ENCODE measurements around the gene DRD1.

DRD1 gene

GRCh38 chr5:175472378-175472777, 28.4 kb upstream of the DRD1 start:
- no peak overlapping the region for H3K27ac ChIP-seq
- H3K9me3 ChIP-seq (ENCODE audit: low read depth, low read length), result no peaks in the 10 kb centered on the region; the same call in 1 of the 2 replicates
- H3K4me3 ChIP-seq, result no peak overlapping the region
- H3K9ac ChIP-seq (ENCODE audit: insufficient read length), result no peak overlapping the region
- no peaks in the 10 kb centered on the region for H3K36me3 ChIP-seq (ENCODE audit: insufficient read depth, low read length)
- no peak for TF ChIP-seq EZH2 (IDR thresholded peaks at IDR 0.05)
- TF ChIP-seq FOXP2 (optimal IDR thresholded peaks at IDR 0.05; ENCODE audit: control extremely low read depth, extremely low read length, insufficient read depth), result no peak
- TF ChIP-seq POLR2AphosphoS5 (IDR thresholded peaks at IDR 0.05; ENCODE audit: borderline replicate concordance, low read depth, low read length), result no peak
- DNase-seq (ENCODE audit: low read depth, low spot score), result no peak

- DNase-seq (ENCODE audit: low read depth, low spot score), result no peak
- TF ChIP-seq FOXP2 (optimal IDR thresholded peaks at IDR 0.05; ENCODE audit: control extremely low read depth, extremely low read length, insufficient read depth) (no peak), EZH2 (IDR thresholded peaks at IDR 0.05) (no peak), POLR2AphosphoS5 (IDR thresholded peaks at IDR 0.05; ENCODE audit: borderline replicate concordance, low read depth, low read length) (no peak)
Observed at GRCh38 chr5:175471628-175472027, 27.6 kb upstream of the DRD1 start.

GRCh38 chr5:175471196-175471595, 27.2 kb upstream of the DRD1 start:
- Histone ChIP-seq H3K9ac (ENCODE audit: insufficient read length) (no peak overlapping the region), H3K9me3 (ENCODE audit: low read depth, low read length) (no peaks in the 10 kb centered on the region; the same call in 1 of the 2 replicates), H3K36me3 (ENCODE audit: insufficient read depth, low read length) (no peaks in the 10 kb centered on the region), H3K4me3 (no peak overlapping the region), H3K27ac (no peak overlapping the region)
- DNase-seq (ENCODE audit: low read depth, low spot score), result no peak
- TF ChIP-seq POLR2AphosphoS5 (IDR thresholded peaks at IDR 0.05; ENCODE audit: borderline replicate concordance, low read depth, low read length) (no peak), FOXP2 (optimal IDR thresholded peaks at IDR 0.05; ENCODE audit: control extremely low read depth, extremely low read length, insufficient read depth) (no peak)

More at GRCh38 chr5:175471628-175472027, 27.6 kb upstream of the DRD1 start:
- Histone ChIP-seq H3K27ac (no peak overlapping the region), H3K9me3 (ENCODE audit: low read depth, low read length) (no peaks in the 10 kb centered on the region; the same call in 1 of the 2 replicates), H3K36me3 (ENCODE audit: insufficient read depth, low read length) (no peaks in the 10 kb centered on the region), H3K4me3 (no peak overlapping the region), H3K9ac (ENCODE audit: insufficient read length) (no peak overlapping the region)

- Histone ChIP-seq H3K4me3 (no peak overlapping the region), H3K27ac (no peak overlapping the region), H3K9me3 (ENCODE audit: low read depth, low read length) (no peaks in the 10 kb centered on the region; the same call in 1 of the 2 replicates), H3K36me3 (ENCODE audit: insufficient read depth, low read length) (no peaks in the 10 kb centered on the region), H3K9ac (ENCODE audit: insufficient read length) (no peak overlapping the region)
- no peak for DNase-seq (ENCODE audit: low read depth, low spot score)
- TF ChIP-seq FOXP2 (optimal IDR thresholded peaks at IDR 0.05; ENCODE audit: control extremely low read depth, extremely low read length, insufficient read depth), result no peak
- no peak for TF ChIP-seq EZH2 (IDR thresholded peaks at IDR 0.05)
- no peak for TF ChIP-seq POLR2AphosphoS5 (IDR thresholded peaks at IDR 0.05; ENCODE audit: borderline replicate concordance, low read depth, low read length)
Observed at GRCh38 chr5:175470781-175471180, 26.8 kb upstream of the DRD1 start.

GRCh38 chr5:175469916-175470315, 25.9 kb upstream of the DRD1 start:
- H3K27ac ChIP-seq, result no peak overlapping the region
- no peak overlapping the region for H3K4me3 ChIP-seq
- DNase-seq (ENCODE audit: low read depth, low spot score), result no peak
- no peak for TF ChIP-seq FOXP2 (optimal IDR thresholded peaks at IDR 0.05; ENCODE audit: control extremely low read depth, extremely low read length, insufficient read depth)
- TF ChIP-seq EZH2 (IDR thresholded peaks at IDR 0.05), result no peak
- TF ChIP-seq POLR2AphosphoS5 (IDR thresholded peaks at IDR 0.05; ENCODE audit: borderline replicate concordance, low read depth, low read length), result no peak
- H3K9me3 ChIP-seq (ENCODE audit: low read depth, low read length), result no peaks in the 10 kb centered on the region; the same call in 1 of the 2 replicates
- H3K36me3 ChIP-seq (ENCODE audit: insufficient read depth, low read length), result no peaks in the 10 kb centered on the region
- H3K9ac ChIP-seq (ENCODE audit: insufficient read length), result no peak overlapping the region

- H3K36me3 ChIP-seq (ENCODE audit: insufficient read depth, low read length), result no peaks in the 10 kb centered on the region
- no peak overlapping the region for H3K27ac ChIP-seq
- H3K9me3 ChIP-seq (ENCODE audit: low read depth, low read length), result no peaks in the 10 kb centered on the region
- DNase-seq (ENCODE audit: low read depth, low spot score), result no peak
- H3K9ac ChIP-seq (ENCODE audit: insufficient read length), result no peak overlapping the region
- no peak for TF ChIP-seq EZH2 (IDR thresholded peaks at IDR 0.05)
- TF ChIP-seq FOXP2 (optimal IDR thresholded peaks at IDR 0.05; ENCODE audit: control extremely low read depth, extremely low read length, insufficient read depth), result no peak
- no peak for TF ChIP-seq POLR2AphosphoS5 (IDR thresholded peaks at IDR 0.05; ENCODE audit: borderline replicate concordance, low read depth, low read length)
- no peak overlapping the region for H3K4me3 ChIP-seq
Observed at GRCh38 chr5:175468892-175469291, 24.9 kb upstream of the DRD1 start.

GRCh38 chr5:175467983-175468690, 24.2 kb upstream of the DRD1 start:
- no peak for DNase-seq (ENCODE audit: low read depth, low spot score)
- no peak overlapping the region for H3K27ac ChIP-seq
- TF ChIP-seq EZH2 (IDR thresholded peaks at IDR 0.05), result no peak
- TF ChIP-seq POLR2AphosphoS5 (IDR thresholded peaks at IDR 0.05; ENCODE audit: borderline replicate concordance, low read depth, low read length), result no peak
- TF ChIP-seq FOXP2 (optimal IDR thresholded peaks at IDR 0.05; ENCODE audit: control extremely low read depth, extremely low read length, insufficient read depth), result no peak

GRCh38 chr5:175466700-175467318, 22.8 kb upstream of the DRD1 start:
- Histone ChIP-seq H3K9me3 (ENCODE audit: low read depth, low read length) (no peaks in the 10 kb centered on the region), H3K4me3 (no peak overlapping the region), H3K27ac (no peak overlapping the region), H3K36me3 (ENCODE audit: insufficient read depth, low read length) (no peaks in the 10 kb centered on the region), H3K9ac (ENCODE audit: insufficient read length) (no peak overlapping the region)
- no peak for DNase-seq (ENCODE audit: low read depth, low spot score)
- TF ChIP-seq EZH2 (IDR thresholded peaks at IDR 0.05) (no peak), FOXP2 (optimal IDR thresholded peaks at IDR 0.05; ENCODE audit: control extremely low read depth, extremely low read length, insufficient read depth) (no peak), POLR2AphosphoS5 (IDR thresholded peaks at IDR 0.05; ENCODE audit: borderline replicate concordance, low read depth, low read length) (no peak)

More at GRCh38 chr5:175467983-175468690, 24.2 kb upstream of the DRD1 start:
- H3K9me3 ChIP-seq (ENCODE audit: low read depth, low read length), result no peaks in the 10 kb centered on the region
- no peak overlapping the region for H3K4me3 ChIP-seq
- H3K36me3 ChIP-seq (ENCODE audit: insufficient read depth, low read length), result no peaks in the 10 kb centered on the region
- H3K9ac ChIP-seq (ENCODE audit: insufficient read length), result no peak overlapping the region

Data from SK-N-MC (cell line).